Liver (tissue), 9 donors: Measurements from ENCODE around the gene TRIM8. TPM values are rescaled to one million over a fixed set of nuclear protein-coding genes. Genes with fewer than 3 reads are reported as not detected.

Source experiments
- DNase-seq: peaks from one replicate; pipeline ENCODE4 v3.0.0-alpha.2; 2017; ENCODE audit warnings: low spot score
- H3K27ac ChIP-seq, 2 donors: one replicate each; pipeline ENCODE4 v1.7.0; 2013; ENCODE audit warnings: inconsistent platforms in 2 of 2, low read length in 2 of 2, control low read depth in 1 of 2, low read depth in 1 of 2, mild to moderate bottlenecking in 1 of 2
- H3K27me3 ChIP-seq, 4 donors: one replicate each; pipeline versions ENCODE4 v1.6.1 to v1.7.0; 2013; ENCODE audit warnings: low read length in 3 of 4, inconsistent platforms in 1 of 4, mild to moderate bottlenecking in 1 of 4, moderate library complexity in 1 of 4; ENCODE audit not compliant: control insufficient read depth in 4 of 4, insufficient read depth in 4 of 4
- H3K36me3 ChIP-seq, 4 donors: one replicate each; pipeline versions ENCODE4 v1.6.1 to v1.7.0; 2013; ENCODE audit warnings: low read length in 3 of 4, mild to moderate bottlenecking in 3 of 4, low read depth in 1 of 4, moderate library complexity in 1 of 4; ENCODE audit not compliant: control insufficient read depth in 4 of 4, insufficient read depth in 3 of 4
- H3K4me1 ChIP-seq, 4 donors: one replicate each; pipeline versions ENCODE4 v1.6.1 to v1.7.0; 2013; ENCODE audit warnings: low read length in 3 of 4, mild to moderate bottlenecking in 3 of 4, moderate library complexity in 1 of 4; ENCODE audit not compliant: control insufficient read depth in 4 of 4, insufficient read depth in 4 of 4
- H3K4me3 ChIP-seq, 3 donors: one replicate each; pipeline versions ENCODE4 v1.6.1 to v1.7.0; 2013; ENCODE audit warnings: low read length in 3 of 3, control low read depth in 1 of 3, low read depth in 1 of 3, mild to moderate bottlenecking in 1 of 3
- H3K9ac ChIP-seq, 2 donors: one replicate each; pipeline ENCODE4 v1.7.0; 2013; ENCODE audit warnings: low read length in 2 of 2, mild to moderate bottlenecking in 2 of 2, moderate library complexity in 2 of 2, control low read depth in 1 of 2, low read depth in 1 of 2
- H3K9me3 ChIP-seq, 4 donors: one replicate each; pipeline versions ENCODE4 v1.6.1 to v1.7.0; 2013; ENCODE audit warnings: low read length in 3 of 4; ENCODE audit not compliant: control insufficient read depth in 4 of 4
- CTCF ChIP-seq: fragments of 150-350 bp; IDR thresholded peaks from 2 replicates; pipeline ENCODE4 v1.5.1; 2017; ENCODE audit warnings: improper control_type of control experiment, low read depth, low read length; ENCODE audit not compliant: missing input control
- EGR1 ChIP-seq, 2 donors: IDR thresholded peaks; 2 replicates each; pipeline ENCODE4 v1.6.1; 2016 to 2018; ENCODE audit warnings: antibody characterized with exemption in 2 of 2, low read depth in 2 of 2
- FOXA1 ChIP-seq: IDR thresholded peaks from 2 replicates; pipeline ENCODE4 v1.6.1; 2016; ENCODE audit warnings: antibody characterized with exemption
- FOXA2 ChIP-seq: IDR thresholded peaks from 2 replicates; pipeline ENCODE4 v1.6.1; 2016; ENCODE audit warnings: antibody characterized with exemption
- GABPA ChIP-seq, 2 donors: IDR thresholded peaks in 1 of 2; conservative IDR thresholded peaks in 1 of 2; 2 replicates each; pipeline ENCODE4 v1.6.1; 2016; ENCODE audit warnings: antibody characterized with exemption in 2 of 2, mild to moderate bottlenecking in 1 of 2, moderate library complexity in 1 of 2
- HNF4A ChIP-seq, 2 donors: conservative IDR thresholded peaks; 2 replicates each; pipeline ENCODE4 v1.6.1; 2016; ENCODE audit warnings: antibody characterized with exemption in 2 of 2, mild to moderate bottlenecking in 2 of 2
- HNF4G ChIP-seq: IDR thresholded peaks from 2 replicates; pipeline ENCODE4 v1.6.1; 2016; ENCODE audit warnings: antibody characterized with exemption
- JUND ChIP-seq, 2 donors: IDR thresholded peaks; 2 replicates each; pipeline ENCODE4 v1.6.1; 2016; ENCODE audit warnings: antibody characterized with exemption in 2 of 2
- MAX ChIP-seq: IDR thresholded peaks from 2 replicates; pipeline ENCODE4 v1.6.1; 2016; ENCODE audit warnings: antibody characterized with exemption
- RAD21 ChIP-seq, 2 donors: IDR thresholded peaks; 2 replicates each; pipeline ENCODE4 v1.6.1; 2016; ENCODE audit warnings: antibody characterized with exemption in 2 of 2, mild to moderate bottlenecking in 2 of 2
- RXRA ChIP-seq, 2 donors: IDR thresholded peaks; 2 replicates each; pipeline ENCODE4 v1.6.1; 2017 to 2018; ENCODE audit warnings: antibody characterized with exemption in 2 of 2, mild to moderate bottlenecking in 1 of 2
- TAF1 ChIP-seq: conservative IDR thresholded peaks from 2 replicates; pipeline ENCODE4 v1.6.1; 2016; ENCODE audit warnings: antibody characterized with exemption, mild to moderate bottlenecking
- YY1 ChIP-seq: IDR thresholded peaks from 2 replicates; pipeline ENCODE4 v1.6.1; 2016; ENCODE audit warnings: antibody characterized with exemption, mild to moderate bottlenecking
- WGBS: extraction: QIAGEN DNeasy Blood & Tissue Kit; methylation state at CpG from one replicate; pipeline ENCODE4 v1.1.7; 2013; 5-methylcytosine and 5-hydroxymethylcytosine counted together
- polyA plus RNA-seq, 2 donors: library from polyadenylated mRNA; stranded (reverse) in 1 of 2; unstranded in 1 of 2; fragments of 200-250 nt in 1 of 2; fragments of >200 nt in 1 of 2; fragmentation: Nextera tagmentation in 1 of 2; extraction: Ambion mirVana in 1 of 2; gene quantifications; one replicate each; pipeline versions ENCODE4 v1.2.1 to v1.2.3, GENCODE V29; 2013 to 2015
- total RNA-seq, 2 donors: library from RNA; depleted of rRNA; stranded (reverse); fragments of >200 nt; gene quantifications; one replicate each; pipeline ENCODE4 v1.2.3, GENCODE V29; 2014
- TF ChIP-seq, protein P1 (sequence below): IDR thresholded peaks from 2 replicates; pipeline ENCODE4 v1.6.1; 2016; ENCODE audit warnings: antibody characterized with exemption
- TF ChIP-seq, protein P2 (sequence below): IDR thresholded peaks from 2 replicates; pipeline ENCODE4 v1.6.1; 2016; ENCODE audit warnings: antibody characterized with exemption, mild to moderate bottlenecking
- TF ChIP-seq, protein P3 (sequence below): IDR thresholded peaks from 2 replicates; pipeline ENCODE4 v1.6.1; 2016; ENCODE audit warnings: antibody characterized with exemption
- donor health status: healthy.
- donor health status: healthy.
- donor health status: healthy.
- donor health status: healthy.
- donor health status: healthy.

Gene TRIM8
- total and polyA plus RNA-seq, 4 donors = 15.8 to 45.3 (median 30.6) TPM

DNA sequence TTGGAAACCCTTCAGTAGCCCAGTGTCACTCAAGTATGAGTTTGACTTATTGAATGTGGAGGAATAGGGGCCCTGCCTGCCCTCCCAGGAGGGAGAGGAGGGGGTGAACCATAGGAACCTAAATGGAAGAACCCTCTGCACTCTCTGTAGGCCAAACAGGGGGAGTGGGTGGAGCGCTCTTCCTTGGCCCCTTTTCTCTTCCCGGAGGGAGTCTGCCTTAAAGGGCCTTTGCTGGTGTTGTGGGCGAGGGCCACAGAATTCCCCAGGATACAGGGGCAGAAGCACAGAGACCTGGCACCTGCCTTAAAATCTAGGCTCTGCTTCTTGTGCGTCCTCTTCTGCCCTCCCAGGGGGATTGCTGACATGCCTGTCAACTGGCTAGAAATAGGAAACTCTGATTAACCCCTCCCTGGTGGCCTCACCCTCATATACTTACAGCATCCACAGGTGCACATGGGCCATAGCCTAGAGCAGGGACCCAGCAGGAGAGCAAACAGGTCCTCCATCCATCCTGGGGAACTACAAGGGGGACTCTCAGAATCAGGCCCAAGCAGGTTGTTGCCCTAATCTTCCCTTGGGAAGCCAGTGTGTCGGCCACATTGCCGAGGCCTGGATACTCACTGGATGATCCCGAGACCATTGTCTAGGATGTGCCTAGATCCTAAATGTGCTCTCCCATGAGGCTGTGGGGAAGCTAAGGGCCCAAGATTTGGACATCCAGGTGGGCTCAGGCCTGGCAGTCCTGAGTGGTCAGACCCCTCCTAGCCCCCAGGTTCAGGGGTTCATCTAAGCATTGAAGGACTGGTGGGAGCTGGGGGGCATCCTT, 3.4 kb downstream of the TRIM8 start:
- H3K9ac ChIP-seq = peak overlapping the region in 1 of 2 donors; percentile 10
- H3K27me3 ChIP-seq = no peaks in the 10 kb centered on the region
- H3K36me3 ChIP-seq = peaks cover 0 to 3% (median 2%) of the 10 kb centered on the region in 4 donors
- 71% methylated on average over 7 of the region's 7 CpGs for WGBS
- DNase-seq = no peak
- peak overlapping the region in 1 of 2 donors; percentile 99 for H3K27ac ChIP-seq
- peaks cover 27 to 55% (median 46%) of the 10 kb centered on the region in 4 donors for H3K4me1 ChIP-seq
- peak overlapping the region in 2 of 3 donors; percentile 78 to 93 for H3K4me3 ChIP-seq
- no peaks in the 10 kb centered on the region for H3K9me3 ChIP-seq
- TF ChIP-seq YY1 = no peak
- TF ChIP-seq, protein P1, sequence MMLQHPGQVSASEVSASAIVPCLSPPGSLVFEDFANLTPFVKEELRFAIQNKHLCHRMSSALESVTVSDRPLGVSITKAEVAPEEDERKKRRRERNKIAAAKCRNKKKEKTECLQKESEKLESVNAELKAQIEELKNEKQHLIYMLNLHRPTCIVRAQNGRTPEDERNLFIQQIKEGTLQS = no peak
- no peak for TF ChIP-seq RAD21 (IDR thresholded peaks at IDR 0.05)
- TF ChIP-seq, protein P2, sequence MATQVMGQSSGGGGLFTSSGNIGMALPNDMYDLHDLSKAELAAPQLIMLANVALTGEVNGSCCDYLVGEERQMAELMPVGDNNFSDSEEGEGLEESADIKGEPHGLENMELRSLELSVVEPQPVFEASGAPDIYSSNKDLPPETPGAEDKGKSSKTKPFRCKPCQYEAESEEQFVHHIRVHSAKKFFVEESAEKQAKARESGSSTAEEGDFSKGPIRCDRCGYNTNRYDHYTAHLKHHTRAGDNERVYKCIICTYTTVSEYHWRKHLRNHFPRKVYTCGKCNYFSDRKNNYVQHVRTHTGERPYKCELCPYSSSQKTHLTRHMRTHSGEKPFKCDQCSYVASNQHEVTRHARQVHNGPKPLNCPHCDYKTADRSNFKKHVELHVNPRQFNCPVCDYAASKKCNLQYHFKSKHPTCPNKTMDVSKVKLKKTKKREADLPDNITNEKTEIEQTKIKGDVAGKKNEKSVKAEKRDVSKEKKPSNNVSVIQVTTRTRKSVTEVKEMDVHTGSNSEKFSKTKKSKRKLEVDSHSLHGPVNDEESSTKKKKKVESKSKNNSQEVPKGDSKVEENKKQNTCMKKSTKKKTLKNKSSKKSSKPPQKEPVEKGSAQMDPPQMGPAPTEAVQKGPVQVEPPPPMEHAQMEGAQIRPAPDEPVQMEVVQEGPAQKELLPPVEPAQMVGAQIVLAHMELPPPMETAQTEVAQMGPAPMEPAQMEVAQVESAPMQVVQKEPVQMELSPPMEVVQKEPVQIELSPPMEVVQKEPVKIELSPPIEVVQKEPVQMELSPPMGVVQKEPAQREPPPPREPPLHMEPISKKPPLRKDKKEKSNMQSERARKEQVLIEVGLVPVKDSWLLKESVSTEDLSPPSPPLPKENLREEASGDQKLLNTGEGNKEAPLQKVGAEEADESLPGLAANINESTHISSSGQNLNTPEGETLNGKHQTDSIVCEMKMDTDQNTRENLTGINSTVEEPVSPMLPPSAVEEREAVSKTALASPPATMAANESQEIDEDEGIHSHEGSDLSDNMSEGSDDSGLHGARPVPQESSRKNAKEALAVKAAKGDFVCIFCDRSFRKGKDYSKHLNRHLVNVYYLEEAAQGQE = no peak
- no peak for TF ChIP-seq HNF4A (conservative IDR thresholded peaks at IDR 0.05)
- no peak for TF ChIP-seq JUND (IDR thresholded peaks at IDR 0.05)
- TF ChIP-seq FOXA2 = no peak
- no peak for TF ChIP-seq RXRA (IDR thresholded peaks at IDR 0.05)
- no peak for TF ChIP-seq EGR1 (IDR thresholded peaks at IDR 0.05; ENCODE audit: low read depth in 2 of 2)

GRCh38 chr10:102648269-102648888, 4.1 kb downstream of the TRIM8 start:
- peaks cover 0 to 7% (median 4%) of the 10 kb centered on the region in 4 donors for H3K36me3 ChIP-seq
- DNase-seq = no peak
- H3K9ac ChIP-seq = peak overlapping the region in 1 of 2 donors; percentile 10
- 66% methylated on average over 12 of the region's 12 CpGs for WGBS
- H3K4me3 ChIP-seq = no peak overlapping the region
- TF ChIP-seq HNF4G (no peak), RXRA (IDR thresholded peaks at IDR 0.05) (no peak), FOXA2 (no peak), JUND (IDR thresholded peaks at IDR 0.05) (no peak), GABPA (IDR thresholded peaks at IDR 0.05 in 1 of 2, conservative IDR thresholded peaks at IDR 0.05 in 1 of 2) (no peak), TAF1 (no peak), FOXA1 (no peak), HNF4A (conservative IDR thresholded peaks at IDR 0.05) (no peak), CTCF (no peak), EGR1 (IDR thresholded peaks at IDR 0.05; ENCODE audit: low read depth in 2 of 2) (no peak), RAD21 (IDR thresholded peaks at IDR 0.05) (no peak), MAX (no peak)
- TF ChIP-seq, protein P1 = no peak
- TF ChIP-seq, protein P3, sequence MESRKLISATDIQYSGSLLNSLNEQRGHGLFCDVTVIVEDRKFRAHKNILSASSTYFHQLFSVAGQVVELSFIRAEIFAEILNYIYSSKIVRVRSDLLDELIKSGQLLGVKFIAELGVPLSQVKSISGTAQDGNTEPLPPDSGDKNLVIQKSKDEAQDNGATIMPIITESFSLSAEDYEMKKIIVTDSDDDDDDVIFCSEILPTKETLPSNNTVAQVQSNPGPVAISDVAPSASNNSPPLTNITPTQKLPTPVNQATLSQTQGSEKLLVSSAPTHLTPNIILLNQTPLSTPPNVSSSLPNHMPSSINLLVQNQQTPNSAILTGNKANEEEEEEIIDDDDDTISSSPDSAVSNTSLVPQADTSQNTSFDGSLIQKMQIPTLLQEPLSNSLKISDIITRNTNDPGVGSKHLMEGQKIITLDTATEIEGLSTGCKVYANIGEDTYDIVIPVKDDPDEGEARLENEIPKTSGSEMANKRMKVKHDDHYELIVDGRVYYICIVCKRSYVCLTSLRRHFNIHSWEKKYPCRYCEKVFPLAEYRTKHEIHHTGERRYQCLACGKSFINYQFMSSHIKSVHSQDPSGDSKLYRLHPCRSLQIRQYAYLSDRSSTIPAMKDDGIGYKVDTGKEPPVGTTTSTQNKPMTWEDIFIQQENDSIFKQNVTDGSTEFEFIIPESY = no peak
- no peak overlapping the region for H3K27ac ChIP-seq
- no peaks in the 10 kb centered on the region for H3K9me3 ChIP-seq
- H3K27me3 ChIP-seq = no peaks in the 10 kb centered on the region
- peaks cover 27 to 55% (median 46%) of the 10 kb centered on the region in 4 donors for H3K4me1 ChIP-seq
